ENCODE measurements around the gene OR8S1. TPM values are rescaled to one million over a fixed set of nuclear protein-coding genes. Genes with fewer than 3 reads are reported as not detected.
A peak's percentile ranks its signal among the peaks of the same experiment; 100 is the strongest.

The OR8S1 gene
- polyA plus RNA-seq, 4 donors = not detected

GRCh38 chr12:48569946-48570345 is 44.5 kb downstream of the OR8S1 start, which contains the start of gene LALBA:
Gene LALBA, minus strand, starts transcription at chr12:48570046. Its CDS starts 26 bp downstream, at chr12:48570020.
- 65 to 100% (median 69%) methylated on average over 1 of the region's 1 CpG for WGBS, 3 donors
- Histone ChIP-seq H3K27me3 (ENCODE audit: control insufficient read depth in 3 of 3, insufficient read depth in 3 of 3, low read length in 3 of 3) (peaks cover 0 to 2% (median 0%) of the 10 kb centered on the region in 3 donors), H3K9me3 (ENCODE audit: control insufficient read depth in 2 of 2, insufficient read depth in 1 of 2, low read depth in 1 of 2, low read length in 1 of 2) (no peaks in the 10 kb centered on the region), H3K27ac (ENCODE audit: low read depth in 1 of 3, low read length in 2 of 3) (no peak within 1 kb of the TSS), H3K4me1 (ENCODE audit: control insufficient read depth in 3 of 3, insufficient read depth in 2 of 3, low read depth in 1 of 3, low read length in 2 of 3) (no peaks in the 10 kb centered on the region), H3K36me3 (ENCODE audit: control insufficient read depth in 3 of 3, insufficient read depth in 2 of 3, low read depth in 1 of 3, low read length in 3 of 3) (no peaks in the 10 kb centered on the region), H3K4me3 (ENCODE audit: low read depth in 1 of 3, low read length in 3 of 3) (no peak within 1 kb of the TSS)
- FAIRE-seq (no peak), DNase-seq (no peak)

- Histone ChIP-seq H3K27me3 (ENCODE audit: control insufficient read depth in 3 of 3, insufficient read depth in 3 of 3, low read length in 3 of 3) (peaks cover 0 to 2% (median 0%) of the 10 kb centered on the region in 3 donors), H3K36me3 (ENCODE audit: control insufficient read depth in 3 of 3, insufficient read depth in 2 of 3, low read depth in 1 of 3, low read length in 3 of 3) (no peaks in the 10 kb centered on the region), H3K27ac (ENCODE audit: low read depth in 1 of 3, low read length in 2 of 3) (no peak overlapping the region), H3K4me3 (ENCODE audit: low read depth in 1 of 3, low read length in 3 of 3) (no peak overlapping the region), H3K9me3 (ENCODE audit: control insufficient read depth in 2 of 2, insufficient read depth in 1 of 2, low read depth in 1 of 2, low read length in 1 of 2) (no peaks in the 10 kb centered on the region), H3K4me1 (ENCODE audit: control insufficient read depth in 3 of 3, insufficient read depth in 2 of 3, low read depth in 1 of 3, low read length in 2 of 3) (no peaks in the 10 kb centered on the region)
- no peak for FAIRE-seq
- DNase-seq = peak in 1 of 2 donors; percentile 6
- 8 to 27% (median 15%) methylated on average over 5 of the region's 5 CpGs for WGBS, 3 donors
These were observed 46.9 kb downstream of the OR8S1 start for GRCh38 chr12:48572326-48572725.

Other genes starting within 250 kb of the OR8S1 start
- 10 to 100 TPM in 1 of 4 donors, 1 to 10 TPM in 3; 4.0 to 17.8 (median 4.6) TPM for gene ZNF641, start 174.7 kb upstream of the OR8S1 start, polyA plus RNA-seq
- not detected for gene ANP32D, start 53.1 kb upstream of the OR8S1 start, polyA plus RNA-seq
- under 1 TPM in 1 of 4 donors, not detected in 3; 0.07 TPM for gene C12orf54, start 43.1 kb upstream of the OR8S1 start, polyA plus RNA-seq
- gene LALBA, start 44.4 kb downstream of the OR8S1 start, polyA plus RNA-seq = not detected
- gene KANSL2, start 156.6 kb downstream of the OR8S1 start, polyA plus RNA-seq = 10 to 100 TPM; 23.5 to 38.9 (median 28.5) TPM
- 10 to 100 TPM in 1 of 4 donors, 1 to 10 TPM in 3; 3.0 to 22.0 (median 5.1) TPM for gene CCNT1, start 191.1 kb downstream of the OR8S1 start, polyA plus RNA-seq

All from small intestine (tissue), 7 donors.